Dedifferentiated amniotic fluid mesenchymal stem cell (primary cell): ENCODE measurements around the gene MPO.

Experiments
- DNase-seq: peaks from one replicate; pipeline ENCODE4 v3.0.0-alpha.2; 2016; ENCODE audit errors: extremely low spot score

Gene MPO

GRCh38 chr17:58264407-58265103, 16.2 kb downstream of the MPO start:
- no peak for DNase-seq

- no peak for DNase-seq
These were observed 17.0 kb downstream of the MPO start for GRCh38 chr17:58263773-58264172.

GRCh38 chr17:58262149-58262548, 18.6 kb downstream of the MPO start:
- no peak for DNase-seq

GRCh38 chr17:58254803-58255202, 25.9 kb downstream of the MPO start:
- DNase-seq: no peak

- no peak for DNase-seq
These were observed 27.7 kb downstream of the MPO start for GRCh38 chr17:58253082-58253481.

- no peak for DNase-seq
These were observed 28.6 kb downstream of the MPO start for GRCh38 chr17:58252141-58252540.

- no peak for DNase-seq
These were observed 30.3 kb downstream of the MPO start for GRCh38 chr17:58250344-58251011.

GRCh38 chr17:58249270-58250133, 31.2 kb downstream of the MPO start:
- no peak for DNase-seq

- no peak for DNase-seq
These were observed 31.8 kb downstream of the MPO start for GRCh38 chr17:58248955-58249269.

GRCh38 chr17:58247511-58248363, 33.0 kb downstream of the MPO start:
- DNase-seq: no peak

- DNase-seq: no peak
These were observed 34.0 kb downstream of the MPO start for GRCh38 chr17:58246781-58247180.

GRCh38 chr17:58246104-58246740, 34.5 kb downstream of the MPO start:
- DNase-seq: no peak

GRCh38 chr17:58245428-58246103, 35.2 kb downstream of the MPO start:
- no peak for DNase-seq

- no peak for DNase-seq
These were observed 35.8 kb downstream of the MPO start for GRCh38 chr17:58244963-58245362.

- DNase-seq: no peak
These were observed 38.5 kb downstream of the MPO start for GRCh38 chr17:58242171-58242784.

- no peak for DNase-seq
These were observed 40.7 kb downstream of the MPO start for GRCh38 chr17:58239987-58240386.

- no peak for DNase-seq
These were observed 42.5 kb downstream of the MPO start, which contains the start of gene LPO for GRCh38 chr17:58238147-58238634. TSS of gene LPO (plus strand) at chr17:58238584. CDS start at chr17:58242980, 4,396 bp downstream.

GRCh38 chr17:58236394-58236793, 44.3 kb downstream of the MPO start:
- DNase-seq: no peak

- DNase-seq: no peak
These were observed 44.9 kb downstream of the MPO start for GRCh38 chr17:58235821-58236220.

- no peak for DNase-seq
These were observed 46.2 kb downstream of the MPO start for GRCh38 chr17:58234512-58234911.
